ENCODE data around the gene TPPP2. TPM values are rescaled to one million over a fixed set of nuclear protein-coding genes. Genes with fewer than 3 reads are reported as not detected.

TPPP2 gene
- total and polyA plus RNA-seq, 8 donors = 0.23 to 0.59 (median 0.46) TPM; not detected in 5

DNA sequence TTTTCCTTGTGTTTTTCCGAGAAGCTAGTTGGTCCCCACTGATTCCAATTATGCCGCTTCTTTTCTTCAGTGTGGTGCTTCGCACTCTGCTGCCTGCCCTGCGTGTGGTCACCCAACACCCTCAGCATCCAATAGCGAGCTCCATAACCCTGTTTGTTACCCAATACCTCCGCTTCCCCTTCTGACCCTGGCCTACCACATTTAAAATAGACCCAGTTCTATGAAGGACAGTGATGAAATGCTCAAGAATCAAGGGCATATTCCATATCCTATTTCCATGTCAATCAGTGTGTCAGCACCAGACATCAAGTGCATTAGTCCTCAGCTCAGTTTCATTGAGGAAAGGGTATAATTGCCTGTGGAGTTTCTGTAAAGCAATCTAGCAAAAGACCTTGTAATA is 14.7 kb upstream of the TPPP2 start:
- H3K4me1 ChIP-seq = no peaks in the 10 kb centered on the region
- H3K9me3 ChIP-seq = no peaks in the 10 kb centered on the region
- intact Hi-C loops (cut with DNase I) = loop anchor here in 1 of 3 donors (5.0 kb wide), 1 partner anchor 77 kb away; no protein-coding TSS in a partner anchor
- ATAC-seq = peak in 3 of 4 donors; percentile 13 to 40 (median 28)
- 65 to 73% methylated on average over 6 of the region's 6 CpGs for WGBS, 2 donors
- no peak for DNase-seq
- H3K4me3 ChIP-seq = no peak overlapping the region
- H3K27me3 ChIP-seq = no peaks in the 10 kb centered on the region
- no peak overlapping the region for H3K27ac ChIP-seq
- H3K36me3 ChIP-seq = peaks cover 0 to 16% (median 0%) of the 10 kb centered on the region in 3 donors
- TF ChIP-seq, protein P1, sequence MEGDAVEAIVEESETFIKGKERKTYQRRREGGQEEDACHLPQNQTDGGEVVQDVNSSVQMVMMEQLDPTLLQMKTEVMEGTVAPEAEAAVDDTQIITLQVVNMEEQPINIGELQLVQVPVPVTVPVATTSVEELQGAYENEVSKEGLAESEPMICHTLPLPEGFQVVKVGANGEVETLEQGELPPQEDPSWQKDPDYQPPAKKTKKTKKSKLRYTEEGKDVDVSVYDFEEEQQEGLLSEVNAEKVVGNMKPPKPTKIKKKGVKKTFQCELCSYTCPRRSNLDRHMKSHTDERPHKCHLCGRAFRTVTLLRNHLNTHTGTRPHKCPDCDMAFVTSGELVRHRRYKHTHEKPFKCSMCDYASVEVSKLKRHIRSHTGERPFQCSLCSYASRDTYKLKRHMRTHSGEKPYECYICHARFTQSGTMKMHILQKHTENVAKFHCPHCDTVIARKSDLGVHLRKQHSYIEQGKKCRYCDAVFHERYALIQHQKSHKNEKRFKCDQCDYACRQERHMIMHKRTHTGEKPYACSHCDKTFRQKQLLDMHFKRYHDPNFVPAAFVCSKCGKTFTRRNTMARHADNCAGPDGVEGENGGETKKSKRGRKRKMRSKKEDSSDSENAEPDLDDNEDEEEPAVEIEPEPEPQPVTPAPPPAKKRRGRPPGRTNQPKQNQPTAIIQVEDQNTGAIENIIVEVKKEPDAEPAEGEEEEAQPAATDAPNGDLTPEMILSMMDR (IDR thresholded peaks at IDR 0.05) = no peak
- no peak for FAIRE-seq

DNA sequence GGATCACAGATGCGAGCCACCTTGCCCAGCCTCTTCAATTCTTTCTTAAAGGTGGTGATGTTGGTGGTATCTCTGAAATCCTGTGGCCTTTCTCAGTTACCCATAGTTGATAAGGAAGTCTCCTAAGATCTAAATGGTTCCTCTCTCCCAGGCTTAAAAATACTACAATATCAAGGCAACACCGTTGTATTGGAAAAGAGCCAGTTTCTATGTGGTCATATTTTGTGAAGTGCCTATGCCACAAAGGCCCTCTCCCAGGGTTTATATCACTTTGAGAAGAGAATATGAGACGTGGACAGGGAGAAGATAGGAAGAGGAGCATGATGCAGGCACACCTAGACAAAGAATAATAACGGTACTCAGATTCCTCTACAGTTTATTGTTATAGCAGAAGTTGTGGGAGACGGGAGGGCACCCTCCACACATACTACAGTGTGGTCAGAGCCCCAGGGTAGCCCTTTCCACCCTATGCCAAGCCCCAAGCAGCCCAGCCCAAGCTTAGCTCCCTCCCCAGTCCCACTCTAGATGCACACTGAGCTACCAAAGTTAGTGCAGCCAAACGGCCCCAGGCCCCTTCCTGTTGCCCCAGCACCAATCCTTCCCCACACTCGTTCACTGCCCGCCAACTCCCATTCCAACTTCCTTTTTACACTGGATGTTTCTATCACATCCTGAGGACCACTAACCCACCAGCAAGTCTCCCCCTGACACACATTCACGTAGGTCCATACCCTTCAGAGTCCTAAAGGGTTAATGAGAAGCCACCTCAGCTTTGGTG is 13.4 kb upstream of the TPPP2 start:
- Histone ChIP-seq H3K4me3 (no peak overlapping the region), H3K9me3 (no peaks in the 10 kb centered on the region), H3K27ac (no peak overlapping the region), H3K4me1 (no peaks in the 10 kb centered on the region), H3K36me3 (peaks cover 0 to 26% (median 0%) of the 10 kb centered on the region in 3 donors), H3K27me3 (no peaks in the 10 kb centered on the region)
- TF ChIP-seq, protein P1 (IDR thresholded peaks at IDR 0.05) = no peak
- WGBS, 2 donors = 71 to 78% methylated on average over 9 of the region's 9 CpGs
- ATAC-seq (no peak), FAIRE-seq (no peak), DNase-seq (no peak)
- intact Hi-C loops (cut with DNase I) = loop anchor here in 1 of 3 donors (5.0 kb wide), 1 partner anchor 76 kb away; no protein-coding TSS in a partner anchor

DNA sequence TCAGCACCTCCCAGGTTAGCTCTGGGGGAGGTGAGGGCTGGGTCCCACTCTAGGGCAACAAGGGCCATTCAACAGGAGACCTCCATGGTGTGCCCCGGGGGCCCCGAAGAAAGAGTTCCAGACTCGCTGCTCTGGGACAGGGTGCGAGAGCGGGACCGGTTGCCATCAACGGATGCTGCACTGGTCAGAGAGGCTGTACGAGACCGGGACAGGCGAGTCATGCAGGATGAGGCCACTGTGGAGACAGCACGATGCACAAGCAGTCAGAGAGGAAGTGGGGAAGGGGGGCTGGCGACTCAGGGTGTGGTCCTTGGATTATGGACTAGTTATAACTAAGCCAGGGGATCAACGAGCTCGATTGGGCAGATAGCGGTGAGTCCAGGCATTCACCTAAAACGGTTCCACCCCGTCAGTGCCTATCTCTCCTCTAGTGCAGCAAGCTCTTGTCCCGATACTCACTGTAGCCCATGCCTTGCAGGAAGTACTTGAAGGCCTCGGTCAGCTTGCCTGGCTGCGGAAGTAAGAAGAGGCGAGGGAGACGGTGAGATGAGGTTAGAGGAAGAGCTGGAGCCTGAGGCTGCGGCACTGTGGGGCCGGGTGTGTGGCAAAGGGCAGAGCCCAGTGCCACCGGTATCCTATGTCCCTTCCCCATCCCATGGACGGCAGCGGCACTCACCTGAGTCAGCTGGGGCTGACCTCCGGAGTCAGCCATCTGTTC is 12.3 kb upstream of the TPPP2 start:
- WGBS, 2 donors = 83 to 84% methylated on average over 28 of the region's 28 CpGs
- Histone ChIP-seq H3K9me3 (no peaks in the 10 kb centered on the region), H3K4me1 (no peaks in the 10 kb centered on the region), H3K36me3 (peaks cover 0 to 26% (median 0%) of the 10 kb centered on the region in 3 donors), H3K27ac (no peak overlapping the region), H3K4me3 (no peak overlapping the region), H3K27me3 (no peaks in the 10 kb centered on the region)
- FAIRE-seq (no peak), ATAC-seq (no peak), DNase-seq (no peak)
- intact Hi-C loops (cut with DNase I) = loop anchor here in 1 of 3 donors (5.0 kb wide), 1 partner anchor 75 kb away; no protein-coding TSS in a partner anchor
- TF ChIP-seq, protein P1 (IDR thresholded peaks at IDR 0.05) = no peak

DNA sequence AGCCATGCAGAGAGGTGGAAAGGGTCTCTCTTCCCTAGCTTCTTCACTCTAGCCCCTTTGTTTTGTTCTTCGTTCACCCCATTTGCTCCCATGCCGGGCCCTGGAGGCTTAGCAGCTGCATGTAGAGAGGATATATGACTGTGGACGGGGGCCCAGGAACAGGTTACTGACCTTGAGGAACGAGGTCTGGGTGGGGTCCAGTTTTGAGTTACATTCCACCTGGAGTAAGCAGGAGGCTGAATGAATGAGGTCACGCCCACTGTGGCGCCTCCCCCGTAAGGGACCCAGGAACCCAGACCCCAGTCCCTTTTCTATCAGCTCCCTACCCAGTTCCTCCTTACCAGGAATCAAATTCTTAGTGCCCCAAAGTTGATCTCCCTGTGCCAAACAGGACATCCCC is 11.7 kb upstream of the TPPP2 start:
- Histone ChIP-seq H3K9me3 (no peaks in the 10 kb centered on the region), H3K4me1 (no peaks in the 10 kb centered on the region), H3K4me3 (no peak overlapping the region), H3K36me3 (peaks cover 0 to 26% (median 0%) of the 10 kb centered on the region in 3 donors), H3K27ac (no peak overlapping the region), H3K27me3 (no peaks in the 10 kb centered on the region)
- DNase-seq (no peak), FAIRE-seq (no peak), ATAC-seq (no peak)
- 78 to 81% methylated on average over 7 of the region's 7 CpGs for WGBS, 2 donors
- TF ChIP-seq, protein P1 (IDR thresholded peaks at IDR 0.05) = no peak
- intact Hi-C loops (cut with DNase I) = loop anchor here in 1 of 3 donors (5.0 kb wide), 1 partner anchor 74 kb away; no protein-coding TSS in a partner anchor
